SU-DHL-6 (cell line): Measurements from ENCODE around the gene SERPINH1.

Source experiments
- H2AFZ ChIP-seq: fragments of 200-600 bp; sonication (generic); 2 replicates; pipeline ENCODE4 v1.6.1; 2014; ENCODE audit warnings: low read depth, mild to moderate bottlenecking, moderate library complexity, mixed read lengths, antibody characterized with exemption, low read length; ENCODE audit not compliant: severe bottlenecking
- H3F3A ChIP-seq: fragments of 200-600 bp; shearing (Covaris generic); 2 replicates; pipeline ENCODE4 v1.6.0; 2016; ENCODE audit warnings: antibody characterized with exemption, mild to moderate bottlenecking; ENCODE audit not compliant: insufficient read depth
- H3K27ac ChIP-seq: fragments of 200-600 bp; sonication (generic); 2 replicates; pipeline ENCODE4 v1.5.1; 2016; ENCODE audit warnings: low read depth, mild to moderate bottlenecking, low read length, moderate library complexity, mixed read lengths
- H3K27me3 ChIP-seq: fragments of 200-600 bp; sonication (generic), shearing (Covaris generic); 2 replicates; pipeline ENCODE4 v1.6.0; 2014; ENCODE audit warnings: mild to moderate bottlenecking, low read length
- H3K36me3 ChIP-seq: fragments of 200-600 bp; sonication (generic); 2 replicates; pipeline ENCODE4 v1.6.1; 2014; ENCODE audit warnings: mild to moderate bottlenecking, low read length, mixed read lengths
- H3K4me2 ChIP-seq: fragments of 300-600, 200-600 bp; shearing (Covaris generic), sonication (generic); 2 replicates; pipeline ENCODE4 v1.6.0; 2014; ENCODE audit warnings: low read length, low read depth, mild to moderate bottlenecking; ENCODE audit not compliant: poor library complexity, severe bottlenecking
- H3K4me3 ChIP-seq: fragments of 200-600 bp; sonication (generic); 2 replicates; pipeline ENCODE4 v1.5.1; 2014; ENCODE audit warnings: antibody characterized with exemption, low read length, mild to moderate bottlenecking, mixed read lengths; ENCODE audit not compliant: insufficient read depth, poor library complexity, severe bottlenecking
- H3K79me2 ChIP-seq: fragments of 200-600 bp; sonication (generic); 2 replicates; pipeline ENCODE4 v1.6.1; 2014; ENCODE audit warnings: mild to moderate bottlenecking, low read length, moderate library complexity; ENCODE audit not compliant: insufficient read depth
- H3K9ac ChIP-seq: fragments of 200-600 bp; sonication (generic); 2 replicates; pipeline ENCODE4 v1.7.0; 2014; ENCODE audit warnings: mild to moderate bottlenecking, low read length
- H3K9me2 ChIP-seq: fragments of 200-600 bp; sonication (generic); replicated peaks from 2 replicates; pipeline ENCODE4 v1.6.1; 2014; ENCODE audit warnings: low read length; ENCODE audit not compliant: insufficient read depth
- H3K9me3 ChIP-seq: fragments of 200-600 bp; sonication (generic); 2 replicates; pipeline ENCODE4 v1.6.1; 2014; ENCODE audit warnings: low read length, mixed read lengths; ENCODE audit not compliant: insufficient read depth
- H4K20me1 ChIP-seq: fragments of 200-600 bp; sonication (generic); 2 replicates; pipeline ENCODE4 v1.6.1; 2014; ENCODE audit warnings: low read depth, mild to moderate bottlenecking, antibody characterized with exemption, low read length, moderate library complexity, mixed read lengths
- CTCF ChIP-seq: fragments of 200-600 bp; sonication (generic); IDR thresholded peaks from one replicate; pipeline ENCODE4 v1.5.1; 2017; ENCODE audit warnings: antibody characterized with exemption, mild to moderate bottlenecking, low read length, moderate library complexity; ENCODE audit not compliant: insufficient read depth, poor library complexity, severe bottlenecking
- EZH2phosphoT487 ChIP-seq: fragments of 200-600 bp; sonication (generic), shearing (Covaris generic); conservative IDR thresholded peaks from 2 replicates; pipeline ENCODE4 v1.6.1; 2018; ENCODE audit warnings: mild to moderate bottlenecking, antibody characterized with exemption, low read length, moderate library complexity, mixed read lengths

SERPINH1 gene

DNA sequence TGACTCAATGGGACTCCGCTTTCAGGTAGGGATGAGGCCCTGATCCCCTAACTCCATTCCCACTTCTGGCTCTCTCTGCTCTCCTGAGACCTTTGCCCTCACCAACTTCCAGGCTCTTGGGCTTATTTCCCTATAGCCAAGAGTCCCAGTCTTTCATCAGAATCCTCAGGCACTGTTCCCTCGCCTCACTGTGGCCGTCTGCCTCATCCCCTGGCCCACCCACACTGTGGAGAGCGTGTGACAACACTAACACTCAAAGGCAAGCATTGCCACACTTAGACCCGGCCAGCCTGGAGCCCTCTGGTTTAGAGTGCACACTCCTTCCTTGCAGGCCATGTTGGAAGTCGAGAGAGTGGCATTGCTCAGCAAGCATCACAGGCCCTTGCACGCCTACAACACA is 27.0 kb downstream of the SERPINH1 start:
- H3K9ac ChIP-seq, result no peak overlapping the region
- no peak overlapping the region for H3K4me2 ChIP-seq
- H3F3A ChIP-seq, result no peaks in the 10 kb centered on the region
- no peak for TF ChIP-seq CTCF
- TF ChIP-seq EZH2phosphoT487, result no peak
- H3K9me3 ChIP-seq, result no peaks in the 10 kb centered on the region
- H3K36me3 ChIP-seq, result no peaks in the 10 kb centered on the region
- H3K9me2 ChIP-seq, result no peaks in the 10 kb centered on the region
- no peaks in the 10 kb centered on the region for H3K79me2 ChIP-seq
- H3K27me3 ChIP-seq, result no peaks in the 10 kb centered on the region
- no peak overlapping the region for H3K27ac ChIP-seq
- H4K20me1 ChIP-seq, result no peaks in the 10 kb centered on the region
- H2AFZ ChIP-seq, result no peak overlapping the region
- no peak overlapping the region for H3K4me3 ChIP-seq

DNA sequence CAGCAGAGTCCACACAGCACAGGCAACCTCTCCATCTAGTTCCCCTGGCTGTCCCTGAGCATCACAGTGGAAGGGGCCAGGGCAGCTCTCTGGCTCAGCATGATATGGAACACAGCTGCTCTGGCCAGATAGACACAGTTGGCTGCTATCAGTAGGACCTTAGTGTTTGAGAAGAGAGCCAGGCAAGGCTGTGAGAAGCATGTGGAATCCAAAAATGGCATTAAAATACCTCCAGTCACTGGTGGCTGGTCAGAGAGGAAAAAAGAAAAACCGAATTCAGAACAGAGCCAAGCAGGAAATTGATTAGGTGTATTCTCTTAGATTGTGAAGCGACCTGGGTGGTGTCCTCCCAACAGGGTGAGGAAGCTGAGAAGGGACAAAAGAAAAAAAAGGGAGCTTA is 27.9 kb downstream of the SERPINH1 start:
- no peak overlapping the region for H2AFZ ChIP-seq
- H4K20me1 ChIP-seq, result no peaks in the 10 kb centered on the region
- no peaks in the 10 kb centered on the region for H3F3A ChIP-seq
- H3K9ac ChIP-seq, result no peak overlapping the region
- H3K27me3 ChIP-seq, result no peaks in the 10 kb centered on the region
- no peak overlapping the region for H3K4me2 ChIP-seq
- H3K27ac ChIP-seq, result no peak overlapping the region
- TF ChIP-seq CTCF, result no peak
- TF ChIP-seq EZH2phosphoT487, result no peak
- H3K36me3 ChIP-seq, result no peaks in the 10 kb centered on the region
- no peaks in the 10 kb centered on the region for H3K79me2 ChIP-seq
- H3K4me3 ChIP-seq, result no peak overlapping the region
- H3K9me3 ChIP-seq, result no peaks in the 10 kb centered on the region
- no peaks in the 10 kb centered on the region for H3K9me2 ChIP-seq

GRCh38 chr11:75591371-75591770 is 29.3 kb downstream of the SERPINH1 start:
- Histone ChIP-seq H3F3A (no peaks in the 10 kb centered on the region), H3K9ac (no peak overlapping the region), H3K36me3 (no peaks in the 10 kb centered on the region), H3K4me2 (no peak overlapping the region), H3K4me3 (no peak overlapping the region), H3K79me2 (no peaks in the 10 kb centered on the region), H2AFZ (no peak overlapping the region), H4K20me1 (no peaks in the 10 kb centered on the region), H3K9me2 (no peaks in the 10 kb centered on the region), H3K27ac (no peak overlapping the region), H3K9me3 (no peaks in the 10 kb centered on the region), H3K27me3 (no peaks in the 10 kb centered on the region)
- TF ChIP-seq EZH2phosphoT487 (no peak), CTCF (no peak)

GRCh38 chr11:75591966-75592365 is 29.9 kb downstream of the SERPINH1 start:
- Histone ChIP-seq H3K27me3 (no peaks in the 10 kb centered on the region), H3K9me2 (no peaks in the 10 kb centered on the region), H3K79me2 (no peaks in the 10 kb centered on the region), H4K20me1 (no peaks in the 10 kb centered on the region), H3K9me3 (no peaks in the 10 kb centered on the region), H3K9ac (no peak overlapping the region), H3K27ac (no peak overlapping the region), H3F3A (no peaks in the 10 kb centered on the region), H3K36me3 (no peaks in the 10 kb centered on the region), H3K4me2 (no peak overlapping the region), H2AFZ (no peak overlapping the region), H3K4me3 (no peak overlapping the region)
- TF ChIP-seq EZH2phosphoT487 (no peak), CTCF (no peak)
